ENCODE results near the gene INMT.

DNA sequence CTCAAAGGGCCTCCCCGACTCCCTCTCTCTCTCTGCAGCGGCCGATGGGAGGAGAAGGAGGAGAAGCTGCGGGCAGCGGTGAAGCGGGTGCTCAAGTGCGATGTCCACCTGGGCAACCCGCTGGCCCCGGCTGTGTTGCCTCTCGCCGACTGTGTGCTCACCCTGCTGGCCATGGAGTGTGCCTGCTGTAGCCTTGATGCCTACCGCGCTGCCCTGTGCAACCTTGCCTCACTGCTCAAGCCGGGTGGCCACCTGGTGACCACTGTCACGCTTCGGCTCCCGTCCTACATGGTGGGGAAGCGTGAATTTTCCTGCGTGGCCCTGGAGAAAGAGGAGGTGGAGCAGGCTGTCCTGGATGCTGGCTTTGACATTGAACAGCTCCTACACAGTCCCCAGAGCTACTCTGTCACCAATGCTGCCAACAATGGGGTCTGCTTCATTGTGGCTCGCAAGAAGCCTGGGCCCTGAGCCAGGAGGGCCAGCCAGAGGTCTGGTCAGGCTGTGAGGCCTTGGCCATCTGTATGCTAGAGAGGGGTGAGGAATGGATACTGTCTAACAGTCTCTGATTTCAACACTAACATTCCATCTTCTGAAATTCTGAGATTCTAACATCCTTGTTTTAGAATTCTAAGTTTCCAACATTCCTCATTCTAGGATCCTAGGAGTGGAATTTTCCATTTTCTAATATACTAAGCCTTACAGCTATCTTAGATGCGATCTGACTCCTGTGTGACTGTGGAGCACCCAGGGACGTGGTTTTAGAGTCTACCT lies 3.6 kb downstream of the INMT start:
- no peak for TF ChIP-seq POLR2A (IDR thresholded peaks at IDR 0.05; ENCODE audit: low read length)
- no peak for TF ChIP-seq HDAC2 (IDR thresholded peaks at IDR 0.05)
- TF ChIP-seq NFE2L2 (conservative IDR thresholded peaks at IDR 0.05; ENCODE audit: low read length): no peak
- TF ChIP-seq, protein P1, sequence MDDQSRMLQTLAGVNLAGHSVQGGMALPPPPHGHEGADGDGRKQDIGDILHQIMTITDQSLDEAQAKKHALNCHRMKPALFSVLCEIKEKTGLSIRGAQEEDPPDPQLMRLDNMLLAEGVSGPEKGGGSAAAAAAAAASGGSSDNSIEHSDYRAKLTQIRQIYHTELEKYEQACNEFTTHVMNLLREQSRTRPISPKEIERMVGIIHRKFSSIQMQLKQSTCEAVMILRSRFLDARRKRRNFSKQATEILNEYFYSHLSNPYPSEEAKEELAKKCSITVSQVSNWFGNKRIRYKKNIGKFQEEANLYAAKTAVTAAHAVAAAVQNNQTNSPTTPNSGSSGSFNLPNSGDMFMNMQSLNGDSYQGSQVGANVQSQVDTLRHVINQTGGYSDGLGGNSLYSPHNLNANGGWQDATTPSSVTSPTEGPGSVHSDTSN (IDR thresholded peaks at IDR 0.05): no peak
